ENCODE data around the gene DNAJC9. TPM values are rescaled to one million over a fixed set of nuclear protein-coding genes. Genes with fewer than 3 reads are reported as not detected.

The DNAJC9 gene
- total and polyA plus RNA-seq, 3 donors from 2014 or later, result 18.3 to 31.1 (median 30.2) TPM

- intact Hi-C loops (cut with DNase I; ENCODE audit: low total_unique reads), result no loop called here
- DNase-seq, result no peak
- Histone ChIP-seq H3K27ac (no peak overlapping the region), H3K9me3 (no peaks in the 10 kb centered on the region), H3K27me3 (no peaks in the 10 kb centered on the region), H3K4me3 (no peak overlapping the region), H3K4me1 (no peaks in the 10 kb centered on the region), H3K36me3 (ENCODE audit: low read depth, missing control alignments) (no peaks in the 10 kb centered on the region)
- no peak for TF ChIP-seq POLR2A (IDR thresholded peaks at IDR 0.05)
- WGBS, 2 donors, result 91 to 93% methylated on average over 4 of the region's 4 CpGs
Observed at GRCh38 chr10:73211106-73211811, 35.8 kb downstream of the DNAJC9 start.

GRCh38 chr10:73210395-73211105, 36.5 kb downstream of the DNAJC9 start:
- no peak overlapping the region for H3K4me3 ChIP-seq
- intact Hi-C loops (cut with DNase I; ENCODE audit: low total_unique reads), result no loop called here
- H3K4me1 ChIP-seq, result no peaks in the 10 kb centered on the region
- no peak overlapping the region for H3K27ac ChIP-seq
- H3K36me3 ChIP-seq (ENCODE audit: low read depth, missing control alignments), result no peaks in the 10 kb centered on the region
- DNase-seq, result no peak
- no peak for TF ChIP-seq POLR2A (IDR thresholded peaks at IDR 0.05)
- TF ChIP-seq CTCF (IDR thresholded peaks at IDR 0.05), result no peak
- 91 to 96% methylated on average over 3 of the region's 3 CpGs for WGBS, 2 donors
- no peaks in the 10 kb centered on the region for H3K9me3 ChIP-seq
- H3K27me3 ChIP-seq, result no peaks in the 10 kb centered on the region

- TF ChIP-seq POLR2A (IDR thresholded peaks at IDR 0.05) (no peak), CTCF (IDR thresholded peaks at IDR 0.05) (no peak)
- no peak overlapping the region for H3K27ac ChIP-seq
- H3K4me1 ChIP-seq, result no peaks in the 10 kb centered on the region
- H3K36me3 ChIP-seq (ENCODE audit: low read depth, missing control alignments), result no peaks in the 10 kb centered on the region
- WGBS, 2 donors, result 79 to 86% methylated on average over 1 of the region's 1 CpG
- no peak overlapping the region for H3K4me3 ChIP-seq
- no peak for DNase-seq
- no peaks in the 10 kb centered on the region for H3K27me3 ChIP-seq
- no peaks in the 10 kb centered on the region for H3K9me3 ChIP-seq
- intact Hi-C loops (cut with DNase I; ENCODE audit: low total_unique reads), result no loop called here
Observed at GRCh38 chr10:73209705-73210104, 37.4 kb downstream of the DNAJC9 start.

GRCh38 chr10:73207883-73208282, 39.2 kb downstream of the DNAJC9 start:
- WGBS, 2 donors, result 85 to 88% methylated on average over 2 of the region's 2 CpGs
- Histone ChIP-seq H3K27ac (no peak overlapping the region), H3K9me3 (no peaks in the 10 kb centered on the region), H3K36me3 (ENCODE audit: low read depth, missing control alignments) (no peaks in the 10 kb centered on the region), H3K4me3 (no peak overlapping the region), H3K27me3 (no peaks in the 10 kb centered on the region), H3K4me1 (no peaks in the 10 kb centered on the region)
- TF ChIP-seq CTCF (IDR thresholded peaks at IDR 0.05), result no peak
- TF ChIP-seq POLR2A (IDR thresholded peaks at IDR 0.05), result no peak
- intact Hi-C loops (cut with DNase I; ENCODE audit: low total_unique reads), result no loop called here
- no peak for DNase-seq

- Histone ChIP-seq H3K9me3 (no peaks in the 10 kb centered on the region), H3K27ac (no peak overlapping the region), H3K4me3 (no peak overlapping the region), H3K36me3 (ENCODE audit: low read depth, missing control alignments) (no peaks in the 10 kb centered on the region), H3K4me1 (no peaks in the 10 kb centered on the region), H3K27me3 (no peaks in the 10 kb centered on the region)
- TF ChIP-seq CTCF (IDR thresholded peaks at IDR 0.05) (no peak), POLR2A (IDR thresholded peaks at IDR 0.05) (no peak)
- intact Hi-C loops (cut with DNase I; ENCODE audit: low total_unique reads), result no loop called here
- WGBS, 2 donors, result 91 to 93% methylated on average over 5 of the region's 5 CpGs
- no peak for DNase-seq
Observed at GRCh38 chr10:73206385-73206784, 40.7 kb downstream of the DNAJC9 start.
